NCI-H2227 treated with DMSO at 0.1 percent for 48 hours (cell line): Measurements from ENCODE around the gene ACTL6B.

ENCODE experiments used
- DNase-seq: peaks from one replicate; lab custom pipeline; 2025; lab: John Stamatoyannopoulos, UW

The ACTL6B gene

GRCh38 chr7:100683659-100684533 is 27.6 kb upstream of the ACTL6B start:
- no peak for DNase-seq

- no peak for DNase-seq
These were observed 26.9 kb upstream of the ACTL6B start for GRCh38 chr7:100682991-100683658.

- no peak for DNase-seq
These were observed 26.0 kb upstream of the ACTL6B start for GRCh38 chr7:100682228-100682741.

- no peak for DNase-seq
These were observed 25.4 kb upstream of the ACTL6B start for GRCh38 chr7:100681491-100682227.

- DNase-seq, result peak; percentile 22
These were observed 24.5 kb upstream of the ACTL6B start for GRCh38 chr7:100680576-100681271.

GRCh38 chr7:100679927-100680575 is 23.8 kb upstream of the ACTL6B start:
- no peak for DNase-seq

- no peak for DNase-seq
These were observed 23.1 kb upstream of the ACTL6B start for GRCh38 chr7:100679129-100679926.

GRCh38 chr7:100678291-100678984 is 22.2 kb upstream of the ACTL6B start:
- no peak for DNase-seq

- no peak for DNase-seq
These were observed 21.3 kb upstream of the ACTL6B start for GRCh38 chr7:100677308-100678267.

- DNase-seq, result no peak
These were observed 20.5 kb upstream of the ACTL6B start for GRCh38 chr7:100676501-100677306.

GRCh38 chr7:100675581-100676350 is 19.5 kb upstream of the ACTL6B start:
- peak; percentile 98 for DNase-seq

- no peak for DNase-seq
These were observed 18.8 kb upstream of the ACTL6B start for GRCh38 chr7:100675105-100675451.

GRCh38 chr7:100674411-100675104 is 18.3 kb upstream of the ACTL6B start:
- DNase-seq, result no peak

GRCh38 chr7:100673942-100674410 is 17.7 kb upstream of the ACTL6B start:
- DNase-seq, result no peak

- peak; percentile 98 for DNase-seq
These were observed 17.2 kb upstream of the ACTL6B start, which contains the start of gene GNB2 for GRCh38 chr7:100673302-100673941. Gene GNB2 (plus strand): TSS chr7:100673740. CDS start chr7:100676266, 2,526 bp downstream.
